ENCODE results near the gene CRYBA4. TPM values are rescaled to one million over a fixed set of nuclear protein-coding genes. Genes with fewer than 3 reads are reported as not detected.

Gene CRYBA4
- polyA plus RNA-seq, 1 of the 3 experiments (the other 2 are of a cell fraction) = not detected

GRCh38 chr22:26643418-26644100 lies 21.8 kb downstream of the CRYBA4 start:
- POLR2A ChIA-PET = interaction anchor here (0.6 kb wide), 1 partner anchor 64 kb away, joined by 3 read pairs; no protein-coding TSS in a partner anchor
- H3K4me2 ChIP-seq = no peak overlapping the region

GRCh38 chr22:26646158-26646557 lies 24.4 kb downstream of the CRYBA4 start:
- POLR2A ChIA-PET = interaction anchor here (0.6 kb wide), 1 partner anchor 109 kb away, joined by 3 read pairs; no protein-coding TSS in a partner anchor
- Histone ChIP-seq H3K4me3 (ENCODE audit: low read depth in 2 of 2, low read length in 1 of 2) (no peak overlapping the region), H3K4me1 (ENCODE audit: control insufficient read depth in 1 of 2, insufficient read depth in 2 of 2, low read depth in 1 of 2, low read length in 1 of 2) (peaks cover 10 to 36% of the 10 kb centered on the region in 2 experiments; a peak in 3 of 4 replicates), H3K9ac (no peak overlapping the region), H3K79me2 (ENCODE audit: insufficient read depth) (no peaks in the 10 kb centered on the region), H3K4me2 (peak overlapping the region; percentile 74; the same call in 1 of the 2 replicates), H3K9me2 (no peaks in the 10 kb centered on the region), H3K36me3 (replicated peaks in 1 of 2; ENCODE audit: control insufficient read depth in 1 of 2, insufficient read depth in 2 of 2, low read length in 1 of 2) (no peaks in the 10 kb centered on the region), H3K27me3 (ENCODE audit: insufficient read depth) (peaks cover 6% of the 10 kb centered on the region; the same call in 1 of the 2 replicates), H4K20me1 (ENCODE audit: insufficient read depth) (no peaks in the 10 kb centered on the region), H2AFZ (ENCODE audit: low read depth) (no peak overlapping the region), H3K9me3 (no peaks in the 10 kb centered on the region), H3K27ac (ENCODE audit: low read depth in 2 of 2, low read length in 1 of 2) (peak overlapping the region in 1 of 2 experiments; percentile 56; a peak in 2 of 4 replicates), H3F3A (replicated peaks; ENCODE audit: insufficient read depth) (no peaks in the 10 kb centered on the region)
- WGBS (ENCODE audit: low lambda C conversion rate) = 44% methylated on average over 4 of the region's 5 CpGs
- CTCF ChIA-PET = interaction anchor here (0.9 kb wide), 1 partner anchor 279 kb away, joined by 3 read pairs; no protein-coding TSS in a partner anchor
- no peak for DNase-seq
- TF ChIP-seq SIN3A (IDR thresholded peaks at IDR 0.05; ENCODE audit: borderline replicate concordance, low read depth, low read length) = no peak
- TF ChIP-seq MAX (IDR thresholded peaks at IDR 0.05; ENCODE audit: low read depth) = 0 out of 2 replicates have a peak, but pooled peaks have one; percentile 31
- TF ChIP-seq JUND (IDR thresholded peaks at IDR 0.05) = no peak
- no peak for TF ChIP-seq NFIC (IDR thresholded peaks at IDR 0.05; ENCODE audit: borderline replicate concordance)
- TF ChIP-seq TCF12 (IDR thresholded peaks at IDR 0.05) = peak; percentile 70
- TF ChIP-seq PBX3 (IDR thresholded peaks at IDR 0.05) = peak; percentile 28; the same call in 1 of the 2 replicates
- no peak for TF ChIP-seq RCOR1 (IDR thresholded peaks at IDR 0.05; ENCODE audit: low read length)
- TF ChIP-seq CTCF (IDR thresholded peaks at IDR 0.05) = no peak
- TF ChIP-seq POLR2AphosphoS5 (IDR thresholded peaks at IDR 0.05; ENCODE audit: low read depth, low read length) = no peak

More at GRCh38 chr22:26643418-26644100, 21.8 kb downstream of the CRYBA4 start:
- H3K9ac ChIP-seq = no peak overlapping the region
- no peaks in the 10 kb centered on the region for H3K9me2 ChIP-seq
- H3K27me3 ChIP-seq (ENCODE audit: insufficient read depth) = peaks cover 5% of the 10 kb centered on the region; the same call in 1 of the 2 replicates
- no peak overlapping the region for H3K4me3 ChIP-seq (ENCODE audit: low read depth in 2 of 2, low read length in 1 of 2)
- CTCF ChIA-PET = interaction anchor here (0.8 to 1.8 kb wide), 3 partner anchors 29 to 279 kb away, joined by 3 to 5 read pairs (median 3); partner anchors contain the start of gene TPST2
- no peaks in the 10 kb centered on the region for H3F3A ChIP-seq (replicated peaks; ENCODE audit: insufficient read depth)
- TF ChIP-seq CHD2 (IDR thresholded peaks at IDR 0.05; ENCODE audit: low read length, partially characterized antibody) (no peak), MEF2A (IDR thresholded peaks at IDR 0.05; ENCODE audit: borderline replicate concordance, low read depth) (no peak), RCOR1 (IDR thresholded peaks at IDR 0.05; ENCODE audit: low read length) (no peak), IRF3 (IDR thresholded peaks at IDR 0.05; ENCODE audit: low read depth, low read length) (no peak)
- no peak for DNase-seq
- H3K36me3 ChIP-seq (replicated peaks in 1 of 2; ENCODE audit: control insufficient read depth in 1 of 2, insufficient read depth in 2 of 2, low read length in 1 of 2) = no peaks in the 10 kb centered on the region
- 82% methylated on average over 15 of the region's 15 CpGs for WGBS (ENCODE audit: low lambda C conversion rate)
- no peaks in the 10 kb centered on the region for H3K79me2 ChIP-seq (ENCODE audit: insufficient read depth)
- H3K9me3 ChIP-seq = no peaks in the 10 kb centered on the region
- H2AFZ ChIP-seq (ENCODE audit: low read depth) = no peak overlapping the region
- no peak overlapping the region for H3K27ac ChIP-seq (ENCODE audit: low read depth in 2 of 2, low read length in 1 of 2)
- peaks cover 10 to 32% of the 10 kb centered on the region in 2 experiments; a peak in 3 of 4 replicates for H3K4me1 ChIP-seq (ENCODE audit: control insufficient read depth in 1 of 2, insufficient read depth in 2 of 2, low read depth in 1 of 2, low read length in 1 of 2)
- no peaks in the 10 kb centered on the region for H4K20me1 ChIP-seq (ENCODE audit: insufficient read depth)
